Thyroid gland (tissue), 4 donors: Measurements from ENCODE around the gene ESYT3.
"Not testable (repeated sequence)": the region's sequence is repeated elsewhere in the genome, so short reads cannot be mapped to it uniquely, and the experiment has no call there.

Experiments used
- POLR2A ChIP-seq, 2 donors: fragments of 450-650 bp; IDR thresholded peaks; one replicate each; pipeline ENCODE4 v1.6.1; 2017; ENCODE audit warnings: antibody characterized with exemption in 2 of 2, mild to moderate bottlenecking in 2 of 2, moderate library complexity in 1 of 2
- TF ChIP-seq, protein P1 (sequence below), 6 experiments: fragments of 200-600 bp in 3 of 6; fragments of 450-650 bp in 3 of 6; sonication (generic) in 3 of 6; IDR thresholded peaks; one replicate each; pipeline ENCODE4 v1.5.1; 2016 to 2019; ENCODE audit warnings: antibody characterized with exemption in 6 of 6, mild to moderate bottlenecking in 2 of 6, inconsistent platforms in 1 of 6, moderate library complexity in 1 of 6

- TF ChIP-seq, protein P1, sequence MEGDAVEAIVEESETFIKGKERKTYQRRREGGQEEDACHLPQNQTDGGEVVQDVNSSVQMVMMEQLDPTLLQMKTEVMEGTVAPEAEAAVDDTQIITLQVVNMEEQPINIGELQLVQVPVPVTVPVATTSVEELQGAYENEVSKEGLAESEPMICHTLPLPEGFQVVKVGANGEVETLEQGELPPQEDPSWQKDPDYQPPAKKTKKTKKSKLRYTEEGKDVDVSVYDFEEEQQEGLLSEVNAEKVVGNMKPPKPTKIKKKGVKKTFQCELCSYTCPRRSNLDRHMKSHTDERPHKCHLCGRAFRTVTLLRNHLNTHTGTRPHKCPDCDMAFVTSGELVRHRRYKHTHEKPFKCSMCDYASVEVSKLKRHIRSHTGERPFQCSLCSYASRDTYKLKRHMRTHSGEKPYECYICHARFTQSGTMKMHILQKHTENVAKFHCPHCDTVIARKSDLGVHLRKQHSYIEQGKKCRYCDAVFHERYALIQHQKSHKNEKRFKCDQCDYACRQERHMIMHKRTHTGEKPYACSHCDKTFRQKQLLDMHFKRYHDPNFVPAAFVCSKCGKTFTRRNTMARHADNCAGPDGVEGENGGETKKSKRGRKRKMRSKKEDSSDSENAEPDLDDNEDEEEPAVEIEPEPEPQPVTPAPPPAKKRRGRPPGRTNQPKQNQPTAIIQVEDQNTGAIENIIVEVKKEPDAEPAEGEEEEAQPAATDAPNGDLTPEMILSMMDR (IDR thresholded peaks at IDR 0.05): not testable (repeated sequence)
- TF ChIP-seq POLR2A (IDR thresholded peaks at IDR 0.05): not testable (repeated sequence)
Measured at GRCh38 chr3:138521445-138521844, 87.0 kb downstream of the ESYT3 start.
